GM12873 (cell line): ENCODE data around the gene CCDC177.

Source experiments
- TF ChIP-seq, protein P1 (sequence below): IDR thresholded peaks from 2 replicates; pipeline ENCODE4 v1.5.1; 2012; ENCODE audit warnings: low read depth, mild to moderate bottlenecking, moderate library complexity, low read length, control low read depth; ENCODE audit not compliant: insufficient read depth; ENCODE audit errors: missing control alignments

CCDC177 gene

DNA sequence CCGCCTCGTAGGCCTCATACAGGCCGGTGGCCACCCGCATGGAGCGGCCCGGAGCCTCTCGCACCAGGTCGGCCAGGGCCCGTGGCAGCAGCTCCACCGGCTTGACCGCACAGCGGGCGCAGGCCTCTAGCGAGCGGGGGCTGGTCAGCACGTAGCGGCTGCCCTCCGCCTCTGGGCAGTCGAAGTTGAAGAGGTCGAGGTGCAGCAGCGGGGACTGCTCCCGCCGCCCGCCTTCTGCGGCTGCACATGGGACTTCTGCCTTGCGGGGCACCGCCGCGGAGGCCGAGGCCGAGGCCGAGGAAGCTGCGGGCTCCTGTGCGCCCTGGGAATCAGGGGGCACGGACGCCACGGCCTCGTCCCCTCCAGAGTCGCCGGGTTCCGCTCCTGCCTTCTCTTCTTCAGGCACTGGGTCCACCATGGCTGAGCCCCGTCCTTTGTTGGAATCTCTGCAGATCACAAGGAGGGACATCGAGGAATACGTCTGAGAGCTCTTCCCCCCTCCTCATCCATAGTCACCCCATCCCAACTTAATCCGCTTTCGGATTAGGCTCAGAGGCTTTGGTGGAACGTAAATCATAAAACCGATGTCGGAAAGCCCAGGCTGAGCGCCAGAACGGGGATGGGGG, 1.4 kb downstream of the CCDC177 start:
- TF ChIP-seq, protein P1, sequence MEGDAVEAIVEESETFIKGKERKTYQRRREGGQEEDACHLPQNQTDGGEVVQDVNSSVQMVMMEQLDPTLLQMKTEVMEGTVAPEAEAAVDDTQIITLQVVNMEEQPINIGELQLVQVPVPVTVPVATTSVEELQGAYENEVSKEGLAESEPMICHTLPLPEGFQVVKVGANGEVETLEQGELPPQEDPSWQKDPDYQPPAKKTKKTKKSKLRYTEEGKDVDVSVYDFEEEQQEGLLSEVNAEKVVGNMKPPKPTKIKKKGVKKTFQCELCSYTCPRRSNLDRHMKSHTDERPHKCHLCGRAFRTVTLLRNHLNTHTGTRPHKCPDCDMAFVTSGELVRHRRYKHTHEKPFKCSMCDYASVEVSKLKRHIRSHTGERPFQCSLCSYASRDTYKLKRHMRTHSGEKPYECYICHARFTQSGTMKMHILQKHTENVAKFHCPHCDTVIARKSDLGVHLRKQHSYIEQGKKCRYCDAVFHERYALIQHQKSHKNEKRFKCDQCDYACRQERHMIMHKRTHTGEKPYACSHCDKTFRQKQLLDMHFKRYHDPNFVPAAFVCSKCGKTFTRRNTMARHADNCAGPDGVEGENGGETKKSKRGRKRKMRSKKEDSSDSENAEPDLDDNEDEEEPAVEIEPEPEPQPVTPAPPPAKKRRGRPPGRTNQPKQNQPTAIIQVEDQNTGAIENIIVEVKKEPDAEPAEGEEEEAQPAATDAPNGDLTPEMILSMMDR: no peak

DNA sequence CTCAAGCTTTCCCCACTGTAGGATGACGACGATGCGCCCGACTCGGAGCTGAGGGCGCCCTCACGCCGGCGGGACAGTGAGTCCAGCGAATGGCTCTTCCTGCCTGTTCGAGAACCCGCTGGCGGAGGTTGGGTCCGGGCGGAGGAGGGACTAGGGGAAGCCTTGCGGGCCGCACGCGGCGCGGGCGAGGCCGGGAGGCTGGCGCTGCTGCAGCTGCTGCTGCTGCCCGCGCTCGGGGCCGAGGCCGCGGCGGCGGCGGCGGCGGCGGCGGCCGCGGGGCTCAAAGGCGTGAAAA, 1.9 kb downstream of the CCDC177 start:
- TF ChIP-seq, protein P1: no peak

DNA sequence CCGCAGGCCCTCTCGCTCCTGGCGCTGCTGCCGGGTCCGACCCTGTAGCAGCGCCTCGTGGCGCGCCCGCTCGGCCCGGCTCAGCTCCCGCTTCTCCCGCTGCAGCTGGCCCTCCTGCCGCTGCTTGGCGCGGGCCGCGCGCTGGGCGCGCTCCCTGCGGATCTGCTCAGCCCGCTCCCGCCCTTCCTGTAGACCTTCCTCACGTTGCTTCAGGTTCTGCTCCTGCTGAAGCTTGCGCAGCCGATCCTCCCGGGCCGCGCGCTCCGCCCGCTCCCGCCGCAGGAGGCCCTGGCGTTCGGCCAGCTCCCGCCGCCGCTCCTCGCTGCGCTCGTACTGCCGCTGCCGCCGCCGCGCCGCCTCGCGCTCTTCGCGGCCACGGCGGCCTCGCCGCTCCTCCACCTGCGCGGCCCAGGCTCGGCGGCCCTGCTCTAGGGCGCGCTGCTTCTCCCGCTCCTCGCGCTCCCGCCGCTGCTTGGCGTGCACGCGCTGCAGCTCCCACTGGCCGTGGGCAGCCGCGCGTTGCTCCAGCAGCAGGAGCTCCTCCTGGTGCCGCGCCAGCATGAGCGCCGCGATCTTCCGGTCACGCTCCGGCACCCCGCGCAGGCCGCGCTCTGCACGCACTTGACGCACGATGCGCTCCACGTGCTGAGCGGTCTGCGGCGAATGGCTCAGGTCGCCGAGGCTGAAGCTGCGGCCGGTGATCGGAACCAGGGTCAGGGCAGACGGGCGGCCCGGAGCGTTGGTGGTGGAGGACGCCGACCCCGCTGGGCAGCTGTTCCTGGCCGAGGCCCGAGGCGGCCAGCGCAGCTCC, 2.4 kb downstream of the CCDC177 start:
- TF ChIP-seq, protein P1: no peak

DNA sequence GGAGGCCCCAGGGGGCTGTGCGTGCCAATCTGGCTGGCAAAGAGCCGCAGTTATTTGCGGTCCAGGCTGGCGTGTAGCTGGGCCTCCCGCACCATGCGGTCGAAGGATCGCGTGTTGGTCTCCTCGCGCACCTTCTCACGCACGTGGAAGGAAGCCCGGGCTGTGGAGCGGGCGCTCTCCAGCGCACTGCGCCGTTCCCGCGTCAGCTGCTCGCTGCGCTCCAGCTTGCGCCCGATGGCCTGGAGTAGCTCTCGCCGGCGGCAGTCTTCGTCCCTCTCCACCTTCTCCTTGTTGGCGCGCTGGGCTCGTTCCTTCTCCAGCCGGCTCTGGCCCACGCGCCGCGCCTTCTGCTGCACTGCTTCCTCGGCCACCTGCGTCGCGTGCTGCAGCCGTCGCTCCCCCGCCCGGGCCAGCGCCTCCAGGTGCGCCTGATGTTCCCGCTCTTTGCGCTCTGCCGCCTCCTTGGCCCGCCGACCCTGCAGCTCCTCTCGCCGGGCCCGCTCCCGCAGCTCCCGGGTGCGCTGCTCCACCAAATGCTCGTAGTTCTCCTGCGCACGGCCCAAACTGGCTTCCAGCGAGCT, 3.1 kb downstream of the CCDC177 start:
- TF ChIP-seq, protein P1: no peak

DNA sequence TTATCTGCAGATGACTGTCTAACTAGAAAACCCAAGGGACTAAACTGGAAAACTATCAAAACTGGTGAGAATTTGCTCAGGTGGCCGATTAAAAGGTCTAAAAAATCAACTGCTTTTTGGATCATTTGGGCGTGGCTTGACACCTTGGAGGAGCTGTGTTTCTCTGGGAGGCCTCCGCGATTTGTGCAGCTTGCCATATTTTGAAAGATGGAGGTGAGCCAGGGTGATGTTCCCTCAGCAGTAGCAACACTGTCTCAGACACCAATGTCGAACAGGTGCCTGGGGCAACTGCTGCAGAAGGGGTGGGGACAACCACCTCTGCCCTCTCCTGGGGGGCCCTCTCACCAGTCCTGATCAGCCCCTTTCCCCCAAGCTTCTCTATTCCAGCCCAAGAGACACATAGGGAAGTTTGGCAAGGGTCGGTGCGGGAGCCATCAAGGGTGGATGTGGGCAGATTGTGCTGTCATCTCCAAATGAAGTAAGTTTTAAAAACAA, 3.8 kb downstream of the CCDC177 start:
- TF ChIP-seq, protein P1: no peak

DNA sequence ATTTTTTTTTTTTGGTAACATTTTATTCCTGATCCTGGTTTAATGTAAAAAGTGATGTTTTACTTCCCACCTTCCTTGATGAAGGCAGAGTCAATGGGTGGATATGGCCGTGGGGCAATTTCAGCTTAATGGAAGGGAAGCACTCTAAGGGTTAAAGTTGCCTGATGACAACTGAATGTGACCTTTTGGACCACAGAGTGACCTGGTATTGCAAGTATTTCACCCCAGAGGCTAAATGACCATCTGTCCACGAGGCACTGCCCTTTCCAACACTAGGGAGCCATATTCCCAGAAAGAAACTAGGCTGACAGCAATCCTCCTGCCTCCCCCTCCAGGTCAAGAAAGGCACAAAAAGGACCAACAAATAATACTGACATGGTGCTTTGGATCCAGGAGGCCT, 4.8 kb downstream of the CCDC177 start:
- TF ChIP-seq, protein P1: no peak

DNA sequence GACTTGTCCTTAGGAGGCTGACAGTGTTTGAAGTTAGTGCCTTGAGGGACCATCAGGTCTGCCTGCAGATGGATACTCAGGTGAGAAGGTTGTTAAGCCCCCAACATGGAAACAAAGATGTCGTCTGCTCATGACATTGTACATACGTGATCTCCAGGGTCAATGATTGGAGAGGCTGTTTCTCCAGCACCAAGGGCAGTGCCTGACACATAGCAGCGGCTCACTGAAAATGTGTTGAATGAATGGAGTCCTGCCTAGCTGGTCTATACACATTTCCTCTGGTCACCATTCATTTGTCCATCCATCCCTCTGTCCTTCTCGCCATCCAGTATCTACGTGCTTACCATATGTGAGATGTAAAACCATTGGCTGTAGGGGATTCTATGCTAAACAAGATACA, 7.1 kb downstream of the CCDC177 start:
- TF ChIP-seq, protein P1: no peak
